Transverse colon (tissue), 4 donors: Measurements from ENCODE around the gene SYNPO2. TPM values are rescaled to one million over a fixed set of nuclear protein-coding genes. Genes with fewer than 3 reads are reported as not detected.

Experiments
- DNase-seq: peaks from one replicate; pipeline ENCODE4 v3.0.0-alpha.2; 2019
- H3K27ac ChIP-seq, 4 donors: fragments of 200-600 bp; sonication (generic); 2 replicates each; pipeline ENCODE4 v1.5.1; 2016 to 2018; ENCODE audit warnings: inconsistent platforms in 4 of 4
- H3K27me3 ChIP-seq: fragments of 200-600 bp; sonication (generic); 2 replicates; pipeline ENCODE4 v1.5.1; 2017; ENCODE audit warnings: inconsistent platforms
- H3K36me3 ChIP-seq, 4 donors: fragments of 200-600 bp; sonication (generic); 2 replicates each; pipeline ENCODE4 v1.5.1; 2017 to 2019; ENCODE audit warnings: inconsistent platforms in 4 of 4
- H3K4me1 ChIP-seq, 4 donors: fragments of 200-600 bp; sonication (generic); 2 replicates each; pipeline ENCODE4 v1.5.1; 2017 to 2020; ENCODE audit warnings: inconsistent platforms in 4 of 4
- H3K4me3 ChIP-seq, 4 donors: fragments of 200-600 bp; sonication (generic); 1 replicate in 1 of 4; 2 replicates in 3 of 4; pipeline versions ENCODE4 v1.5.1 to v1.6.1; 2017 to 2019; ENCODE audit warnings: inconsistent platforms in 4 of 4
- H3K9me3 ChIP-seq, 2 donors: fragments of 200-600 bp; sonication (generic); 2 replicates each; pipeline ENCODE4 v1.5.1; 2017 to 2019; ENCODE audit warnings: inconsistent platforms in 2 of 2
- CTCF ChIP-seq, 5 experiments: fragments of 200-600 bp in 3 of 5; fragments of 450-650 bp in 2 of 5; sonication (generic) in 3 of 5; IDR thresholded peaks; 1 replicate in 2 of 5; 2 replicates in 3 of 5; pipeline ENCODE4 v1.5.1; 2016 to 2017; ENCODE audit warnings: antibody characterized with exemption in 5 of 5, inconsistent platforms in 3 of 5, mild to moderate bottlenecking in 2 of 5, moderate library complexity in 1 of 5
- EP300 ChIP-seq: sonication (generic); formaldehyde crosslinking; IDR thresholded peaks from one replicate; pipeline ENCODE4 v1.6.1; 2017; ENCODE audit warnings: antibody characterized with exemption, low read depth
- POLR2A ChIP-seq: fragments of 450-650 bp; IDR thresholded peaks from one replicate; pipeline ENCODE4 v1.6.1; 2016; ENCODE audit warnings: antibody characterized with exemption, mild to moderate bottlenecking, moderate library complexity
- POLR2AphosphoS5 ChIP-seq, 3 donors: sonication (generic); formaldehyde crosslinking; IDR thresholded peaks; one replicate each; pipeline ENCODE4 v1.6.1; 2016; ENCODE audit warnings: antibody characterized with exemption in 3 of 3
- whole genome bisulfite sequencing, 2 donors: methylation state at CpG; one replicate each; pipeline ENCODE4 v1.1.5; 2018; ENCODE audit warnings: low coverage in 1 of 2; 5-methylcytosine and 5-hydroxymethylcytosine counted together
- in situ Hi-C, 4 donors: fragments of 200-750 bp; cut with MboI; loops; one replicate each; pipeline versions ENCODE4 v1.15.0 to v1.15.1; 2017; ENCODE audit warnings: low sequenced_read_pairs in 3 of 4, low pct_ligation_motif_present in 1 of 4, low pct_unique_long_range_greater_than_20kb in 1 of 4
- intact Hi-C: fragments of 100-400 bp; cut with DNase I; formaldehyde crosslinking; loops from one replicate; pipeline ENCODE4 v1.15.1; 2023; ENCODE audit warnings: low total_unique reads
- total RNA-seq, 4 donors: library from RNA; depleted of rRNA; stranded (reverse); fragments of >200 nt; gene quantifications; one replicate each; pipeline ENCODE4 v1.1.0, GENCODE V29; 2016

Gene SYNPO2
- total RNA-seq, 4 donors from 2014 or later, result 99.7 to 400 (median 145) TPM

DNA sequence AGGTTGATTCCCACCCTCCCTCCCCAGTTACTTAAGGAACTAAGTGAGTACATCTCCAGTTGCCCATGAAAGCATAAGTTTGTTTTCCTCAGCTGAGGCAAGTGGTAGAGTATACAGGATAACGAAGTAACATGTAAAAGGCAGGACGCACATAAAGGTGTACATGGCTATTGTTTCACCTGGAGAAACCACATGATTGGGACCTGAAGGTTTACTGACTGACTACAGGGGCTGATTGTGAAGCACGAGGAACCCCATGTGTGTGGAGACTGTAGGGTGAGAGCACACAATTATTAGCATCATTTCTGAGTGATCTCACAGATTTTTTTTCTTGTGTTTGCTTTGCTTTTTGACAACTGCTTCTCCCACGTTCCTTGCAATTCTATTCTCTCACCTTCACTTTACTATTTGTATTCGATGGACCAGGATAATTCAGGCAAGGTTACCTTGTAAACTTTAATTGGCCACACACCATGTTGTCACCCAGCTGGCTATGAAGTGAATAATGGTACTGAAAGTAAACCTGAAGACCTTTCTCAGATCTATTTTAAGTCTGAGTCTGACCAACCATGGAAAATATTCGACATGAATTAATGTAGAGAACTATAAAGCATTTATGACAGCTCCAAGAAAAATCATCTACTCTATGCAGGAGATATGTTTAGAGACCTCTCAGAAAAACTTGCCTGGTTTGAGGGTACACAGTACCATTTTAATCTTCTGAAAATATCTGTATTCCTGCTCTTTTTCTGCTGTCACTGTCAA is 144.4 kb downstream of the SYNPO2 start:
- Histone ChIP-seq H3K9me3 (no peaks in the 10 kb centered on the region), H3K4me3 (peak overlapping the region in 2 of 4 donors; percentile 14 to 22), H3K4me1 (peaks cover 0 to 4% (median 0%) of the 10 kb centered on the region in 4 donors), H3K36me3 (peaks cover 0 to 8% (median 0%) of the 10 kb centered on the region in 4 donors), H3K27ac (peak overlapping the region; percentile 85 to 91 (median 88)), H3K27me3 (no peaks in the 10 kb centered on the region)
- intact Hi-C loops (loop anchor here (5.0 kb wide), 1 partner anchor 51 kb away; no protein-coding TSS in a partner anchor), in situ Hi-C loops (loop anchor here in 2 of 4 donors (25.0 kb wide), 1 partner anchor 204 kb away; no protein-coding TSS in a partner anchor)
- TF ChIP-seq CTCF (IDR thresholded peaks at IDR 0.05) (no peak), POLR2AphosphoS5 (IDR thresholded peaks at IDR 0.05) (peak; percentile 6 to 52 (median 7)), EP300 (no peak), POLR2A (no peak)
- 60 to 68% methylated on average over 4 to 6 of the region's 6 CpGs for WGBS, 2 donors
- no peak for DNase-seq

GRCh38 chr4:119034276-119035008 is 145.8 kb downstream of the SYNPO2 start:
- H3K4me1 ChIP-seq, result peaks cover 0 to 7% (median 0%) of the 10 kb centered on the region in 4 donors
- 69 to 74% methylated on average over 3 to 4 of the region's 4 CpGs for WGBS, 2 donors
- no peak for DNase-seq
- peak overlapping the region; percentile 85 to 91 (median 88) for H3K27ac ChIP-seq
- no peaks in the 10 kb centered on the region for H3K27me3 ChIP-seq
- peak in 2 of 3 donors; percentile 29 to 72 for TF ChIP-seq POLR2AphosphoS5 (IDR thresholded peaks at IDR 0.05)
- no peak for TF ChIP-seq POLR2A
- TF ChIP-seq EP300, result no peak
- no peak for TF ChIP-seq CTCF (IDR thresholded peaks at IDR 0.05)
- in situ Hi-C loops, result loop anchor here in 2 of 4 donors (25.0 kb wide), 1 partner anchor 203 kb away; no protein-coding TSS in a partner anchor
- intact Hi-C loops, result loop anchor here (5.0 kb wide), 1 partner anchor 52 kb away; no protein-coding TSS in a partner anchor
- peak overlapping the region in 1 of 4 donors; percentile 22 for H3K4me3 ChIP-seq
- no peaks in the 10 kb centered on the region for H3K9me3 ChIP-seq
- H3K36me3 ChIP-seq, result peaks cover 0 to 8% (median 0%) of the 10 kb centered on the region in 4 donors

DNA sequence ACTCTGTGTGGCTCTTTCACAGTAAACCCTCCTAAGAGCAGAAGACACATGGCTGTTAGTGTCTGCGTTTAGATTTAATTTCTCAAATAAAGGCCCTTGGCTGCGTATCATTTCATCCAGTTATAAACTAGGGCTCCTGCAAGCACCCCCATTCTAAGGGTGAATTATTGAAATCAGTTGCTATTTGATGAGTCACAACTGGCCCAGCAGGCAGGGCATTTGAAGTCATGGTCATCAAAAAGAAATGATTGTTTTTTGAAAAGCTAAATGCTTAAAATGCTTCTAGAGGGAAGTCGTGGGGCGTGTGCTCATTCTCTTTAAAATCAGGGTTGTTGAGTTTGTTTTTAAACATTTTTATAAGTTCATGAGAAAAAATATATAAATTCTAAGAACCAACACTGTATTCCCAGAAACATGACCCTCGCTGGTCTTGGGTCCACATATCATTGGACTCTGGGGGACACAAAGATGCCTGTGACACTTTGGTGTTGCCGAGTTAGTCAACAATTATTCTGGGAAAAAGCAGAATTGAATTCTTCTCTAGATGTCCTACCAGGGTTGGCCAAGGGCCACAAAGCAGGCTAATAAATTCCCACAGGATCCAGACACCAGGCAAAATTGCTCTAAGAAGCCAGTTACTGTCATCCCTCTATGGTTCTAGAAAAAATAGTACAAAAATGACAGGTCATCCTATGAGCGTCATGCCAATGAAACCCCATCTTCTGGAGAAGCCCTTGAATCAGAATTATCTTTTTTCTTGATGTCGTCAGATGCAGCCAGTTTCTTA is 147.5 kb downstream of the SYNPO2 start:
- WGBS, 2 donors, result 74 to 90% methylated on average over 7 to 8 of the region's 8 CpGs
- H3K4me1 ChIP-seq, result peaks cover 0 to 19% (median under 1%) of the 10 kb centered on the region in 4 donors
- H3K4me3 ChIP-seq, result no peak overlapping the region
- in situ Hi-C loops (loop anchor here in 2 of 4 donors (25.0 kb wide), 1 partner anchor 201 kb away; no protein-coding TSS in a partner anchor), intact Hi-C loops (no loop called here)
- TF ChIP-seq POLR2AphosphoS5 (IDR thresholded peaks at IDR 0.05), result peak in 2 of 3 donors; percentile 3 to 44
- TF ChIP-seq POLR2A, result no peak
- TF ChIP-seq EP300, result no peak
- TF ChIP-seq CTCF (IDR thresholded peaks at IDR 0.05), result no peak
- H3K27ac ChIP-seq, result peak overlapping the region; percentile 85 to 91 (median 88)
- H3K36me3 ChIP-seq, result no peaks in the 10 kb centered on the region
- H3K27me3 ChIP-seq, result no peaks in the 10 kb centered on the region
- no peak for DNase-seq
- H3K9me3 ChIP-seq, result no peaks in the 10 kb centered on the region
